GM18867 (cell line): ENCODE data around the gene BIN1.

Source experiments
- ATAC-seq: cut with Tn5 transposase; IDR thresholded peaks from one replicate; pipeline ENCODE4 v1.9.1; 2021; ENCODE audit warnings: mild to moderate bottlenecking, moderate library complexity; ENCODE audit not compliant: unreplicated experiment

BIN1 gene

GRCh38 chr2:127063701-127064590 is 43.0 kb downstream of the BIN1 start:
- no peak for ATAC-seq

GRCh38 chr2:127061375-127062273 is 45.3 kb downstream of the BIN1 start:
- ATAC-seq = no peak

- no peak for ATAC-seq
Observed at GRCh38 chr2:127060264-127060945, 46.5 kb downstream of the BIN1 start.

GRCh38 chr2:127059559-127059958 is 47.4 kb downstream of the BIN1 start:
- ATAC-seq = no peak

- no peak for ATAC-seq
Observed at GRCh38 chr2:127058954-127059252, 48.1 kb downstream of the BIN1 start.

- ATAC-seq = no peak
Observed at GRCh38 chr2:127058246-127058953, 48.6 kb downstream of the BIN1 start.

- ATAC-seq = no peak
Observed at GRCh38 chr2:127057371-127058245, 49.3 kb downstream of the BIN1 start.

- ATAC-seq = no peak
Observed at GRCh38 chr2:127056631-127057370, 50.2 kb downstream of the BIN1 start.

- no peak for ATAC-seq
Observed at GRCh38 chr2:127056086-127056485, 50.9 kb downstream of the BIN1 start.

GRCh38 chr2:127055786-127056076 is 51.2 kb downstream of the BIN1 start:
- no peak for ATAC-seq

GRCh38 chr2:127054996-127055785 is 51.8 kb downstream of the BIN1 start:
- ATAC-seq = no peak

GRCh38 chr2:127054604-127054930 is 52.4 kb downstream of the BIN1 start:
- no peak for ATAC-seq

GRCh38 chr2:127053731-127054603 is 53.0 kb downstream of the BIN1 start:
- no peak for ATAC-seq

- no peak for ATAC-seq
Observed at GRCh38 chr2:127052771-127053691, 53.9 kb downstream of the BIN1 start.

- ATAC-seq = no peak
Observed at GRCh38 chr2:127052057-127052770, 54.7 kb downstream of the BIN1 start.
